IMR-90 (cell line): Measurements from ENCODE around the gene MROH2A. TPM values are rescaled to one million over a fixed set of nuclear protein-coding genes. Genes with fewer than 3 reads are reported as not detected.
A peak's percentile ranks its signal among the peaks of the same experiment; 100 is the strongest.

Source experiments
- ATAC-seq: fragments of 200-7000 bp; cut with Tn5 transposase; 2 replicates; pipeline ENCODE4 v1.9.1; 2020; ENCODE audit warnings: low read depth, mild to moderate bottlenecking, moderate library complexity
- BruUV-seq: library from RNA; stranded (reverse); fragments of 400-500 nt; replicated peaks from 2 replicates; lab custom pipeline; 2021; lab: Mats Ljungman, UMichigan
- CTCF ChIA-PET: fragments of 300-600 bp; formaldehyde crosslinking; extraction: SDS; loops from one replicate; lab custom pipeline; 2021; ENCODE audit warnings: antibody characterized with exemption; lab: Yijun Ruan, JAX
- POLR2A ChIA-PET: fragments of 300-600 bp; sonication (Branson Sonifier 250); formaldehyde crosslinking; loops from one replicate; lab custom pipeline; 2022; ENCODE audit warnings: antibody characterized with exemption; ENCODE audit not compliant: unreplicated experiment; lab: Charles Lee
- DNase-seq: peaks from one replicate; pipeline ENCODE4 v3.0.0; 2013
- H2AFZ ChIP-seq: replicated peaks from 2 replicates; pipeline ENCODE3; 2013; ENCODE audit warnings: low read length, mild to moderate bottlenecking; ENCODE audit not compliant: poor library complexity
- H2AK5ac ChIP-seq: 2 replicates; pipeline ENCODE4 v1.6.1; 2013; ENCODE audit warnings: low read depth, low read length, inconsistent platforms
- H2AK9ac ChIP-seq: replicated peaks from 2 replicates; pipeline ENCODE3; 2013; ENCODE audit warnings: mild to moderate bottlenecking, low read depth, low read length, moderate library complexity; ENCODE audit not compliant: poor library complexity
- H2BK120ac ChIP-seq: 2 replicates; pipeline ENCODE4 v1.6.1; 2013; ENCODE audit warnings: low read depth, low read length, inconsistent platforms
- H2BK15ac ChIP-seq: 3 replicates; pipeline ENCODE4 v1.6.1; 2013; ENCODE audit warnings: low read depth, low read length, inconsistent platforms
- H2BK20ac ChIP-seq: 2 replicates; pipeline ENCODE4 v1.6.1; 2013; ENCODE audit warnings: low read depth, mild to moderate bottlenecking, inconsistent platforms, low read length, moderate library complexity
- H2BK5ac ChIP-seq: 2 replicates; pipeline ENCODE4 v1.6.1; 2013; ENCODE audit warnings: mild to moderate bottlenecking, low read depth, low read length, inconsistent platforms; ENCODE audit not compliant: poor library complexity, severe bottlenecking
- H3K14ac ChIP-seq: replicated peaks from 2 replicates; pipeline ENCODE4 v1.6.1; 2013; ENCODE audit warnings: low read depth, low read length, inconsistent platforms
- H3K18ac ChIP-seq: 2 replicates; pipeline ENCODE4 v1.6.1; 2013; ENCODE audit warnings: low read depth, low read length, control low read depth
- H3K23ac ChIP-seq: 2 replicates; pipeline ENCODE4 v1.6.1; 2013; ENCODE audit warnings: low read depth, low read length, inconsistent platforms
- H3K27ac ChIP-seq: 2 replicates; pipeline ENCODE4 v1.5.1; 2013; ENCODE audit warnings: mild to moderate bottlenecking, control low read depth, low read length; ENCODE audit not compliant: insufficient read depth
- H3K27me3 ChIP-seq: 2 replicates; pipeline ENCODE4 v1.6.1; 2013; ENCODE audit warnings: low read length; ENCODE audit not compliant: control insufficient read depth, insufficient read depth
- H3K36me3 ChIP-seq: 2 replicates; pipeline ENCODE4 v1.6.1; 2013; ENCODE audit warnings: low read length, mixed read lengths; ENCODE audit not compliant: control insufficient read depth, insufficient read depth
- H3K4ac ChIP-seq: 2 replicates; pipeline ENCODE4 v1.6.1; 2013; ENCODE audit warnings: low read depth, low read length, inconsistent platforms
- H3K4me1 ChIP-seq: 2 replicates; pipeline ENCODE4 v1.6.1; 2013; ENCODE audit warnings: low read length, mixed read lengths; ENCODE audit not compliant: control insufficient read depth, insufficient read depth
- H3K4me2 ChIP-seq: 2 replicates; pipeline ENCODE4 v1.6.1; 2013; ENCODE audit warnings: low read depth, mild to moderate bottlenecking, control low read depth, low read length, moderate library complexity
- H3K4me3 ChIP-seq: 2 replicates; pipeline ENCODE4 v1.5.1; 2013; ENCODE audit warnings: low read depth, mild to moderate bottlenecking, control low read depth, low read length, moderate library complexity; ENCODE audit not compliant: insufficient read depth
- H3K56ac ChIP-seq: 2 replicates; pipeline ENCODE4 v1.6.1; 2013; ENCODE audit warnings: low read length, inconsistent platforms; ENCODE audit not compliant: insufficient read depth; ENCODE audit errors: extremely low read depth
- H3K79me1 ChIP-seq, 2 experiments: 2 replicates each; pipeline ENCODE4 v1.6.1; 2013; ENCODE audit warnings: low read length in 2 of 2, inconsistent platforms in 1 of 2, low read depth in 1 of 2
- H3K9ac ChIP-seq: 2 replicates; pipeline ENCODE4 v1.6.1; 2013; ENCODE audit warnings: low read depth, low read length, control low read depth
- H3K9me1 ChIP-seq: 2 replicates; pipeline ENCODE4 v1.6.1; 2013; ENCODE audit warnings: low read length, inconsistent platforms; ENCODE audit not compliant: insufficient read depth
- H3K9me3 ChIP-seq: 2 replicates; pipeline ENCODE4 v1.6.1; 2013; ENCODE audit warnings: low read length; ENCODE audit not compliant: control insufficient read depth, insufficient read depth
- H4K20me1 ChIP-seq: 2 replicates; pipeline ENCODE4 v1.6.1; 2013; ENCODE audit warnings: low read length, inconsistent platforms; ENCODE audit not compliant: insufficient read depth
- H4K5ac ChIP-seq: 2 replicates; pipeline ENCODE4 v1.6.1; 2013; ENCODE audit warnings: mild to moderate bottlenecking, low read depth, low read length, control low read depth
- H4K8ac ChIP-seq, 2 experiments: 2 replicates each; pipeline ENCODE4 v1.6.1; 2013; ENCODE audit warnings: low read depth in 2 of 2, low read length in 2 of 2, control low read depth in 1 of 2, inconsistent platforms in 1 of 2
- H4K91ac ChIP-seq: 2 replicates; pipeline ENCODE4 v1.6.1; 2013; ENCODE audit warnings: low read depth, low read length, inconsistent platforms; ENCODE audit not compliant: insufficient read depth
- CEBPB ChIP-seq: IDR thresholded peaks from 2 replicates; pipeline ENCODE4 v1.6.1; 2012; ENCODE audit warnings: low read depth, low read length, improper control_type of control experiment
- CHD1 ChIP-seq: IDR thresholded peaks from 2 replicates; pipeline ENCODE4 v1.6.1; 2012; ENCODE audit warnings: low read depth, low read length, improper control_type of control experiment
- CTCF ChIP-seq: conservative IDR thresholded peaks from 2 replicates; pipeline ENCODE4 v1.5.1; 2012; ENCODE audit warnings: mild to moderate bottlenecking, low read depth, low read length, improper control_type of control experiment
- ELK1 ChIP-seq: fragments of 150-350 bp; IDR thresholded peaks from 2 replicates; pipeline ENCODE4 v1.6.1; 2016; ENCODE audit warnings: low read depth, mild to moderate bottlenecking, low read length, moderate library complexity, borderline replicate concordance
- FOS ChIP-seq: fragments of 150-350 bp; IDR thresholded peaks from 2 replicates; pipeline ENCODE4 v1.6.1; 2016; ENCODE audit warnings: low read depth, low read length
- MAFK ChIP-seq: IDR thresholded peaks from 2 replicates; pipeline ENCODE4 v1.6.1; 2012; ENCODE audit warnings: low read depth, low read length, improper control_type of control experiment
- MAZ ChIP-seq: IDR thresholded peaks from 2 replicates; pipeline ENCODE4 v1.6.1; 2012; ENCODE audit warnings: low read depth, mild to moderate bottlenecking, low read length, improper control_type of control experiment, moderate library complexity, borderline replicate concordance
- MXI1 ChIP-seq: IDR thresholded peaks from 2 replicates; pipeline ENCODE4 v1.6.1; 2012; ENCODE audit warnings: low read depth, mild to moderate bottlenecking, low read length, moderate library complexity, borderline replicate concordance
- NFE2L2 ChIP-seq: fragments of 150-350 bp; IDR thresholded peaks from 2 replicates; pipeline ENCODE4 v1.6.1; 2016; ENCODE audit warnings: low read depth, mild to moderate bottlenecking, low read length
- POLR2A ChIP-seq: IDR thresholded peaks from 2 replicates; pipeline ENCODE4 v1.6.1; 2012; ENCODE audit warnings: mild to moderate bottlenecking, low read depth, low read length
- RAD21 ChIP-seq: IDR thresholded peaks from 2 replicates; pipeline ENCODE4 v1.6.1; 2012; ENCODE audit warnings: low read length, improper control_type of control experiment
- RCOR1 ChIP-seq: IDR thresholded peaks from 2 replicates; pipeline ENCODE4 v1.6.1; 2012; ENCODE audit warnings: mild to moderate bottlenecking, low read length, improper control_type of control experiment; ENCODE audit not compliant: insufficient replicate concordance
- RFX5 ChIP-seq: IDR thresholded peaks from 2 replicates; pipeline ENCODE4 v1.8.0; 2012; ENCODE audit warnings: low read depth, mild to moderate bottlenecking, low read length, moderate library complexity
- SMC3 ChIP-seq: fragments of 150-350 bp; IDR thresholded peaks from 2 replicates; pipeline ENCODE4 v1.6.1; 2016; ENCODE audit warnings: low read depth, mild to moderate bottlenecking, antibody characterized with exemption, low read length, moderate library complexity
- USF2 ChIP-seq: fragments of 150-350 bp; IDR thresholded peaks from 2 replicates; pipeline ENCODE4 v1.6.1; 2017; ENCODE audit warnings: mild to moderate bottlenecking, antibody characterized with exemption, low read length, low read depth
- WGBS, 2 experiments: methylation state at CpG; one replicate each; pipeline versions ENCODE4 v1.1.5 to v1.1.7; 2013; ENCODE audit warnings: missing lambda C conversion rate in 2 of 2; ENCODE audit not compliant: insufficient read length in 1 of 2; ENCODE audit errors: extremely low coverage in 2 of 2; 5-methylcytosine and 5-hydroxymethylcytosine counted together
- dilution Hi-C: fragments of 300-500 bp; cut with HindIII; formaldehyde crosslinking; loops from one replicate; pipeline ENCODE4 v1.14.3; 2018; ENCODE audit warnings: low sequenced_read_pairs; ENCODE audit not compliant: unreplicated experiment
- in situ Hi-C: fragments of 300-500 bp; cut with MboI; formaldehyde crosslinking; loops from 3 replicates; pipeline ENCODE4 v1.14.3; 2019; ENCODE audit warnings: low sequenced_read_pairs, inconsistent platforms, mixed read lengths
- intact Hi-C: fragments of 100-400 bp; cut with micrococcal nuclease; formaldehyde crosslinking; loops from 2 replicates; pipeline ENCODE4 v1.10.0; 2022
- polyA plus RNA-seq, 3 experiments: library from polyadenylated mRNA; depleted of rRNA; stranded (reverse); fragments of >200 nt; gene quantifications; 2 replicates each; pipeline ENCODE4 v1.2.3, GENCODE V29; 2012; ENCODE audit warnings: low replicate concordance in 1 of 3
- total RNA-seq: library from RNA; depleted of rRNA; stranded (reverse); fragments of >200 nt; gene quantifications from 2 replicates; pipeline ENCODE4 v1.2.3, GENCODE V29; 2012

The MROH2A gene
- total and polyA plus RNA-seq, 2 of the 4 experiments (the other 2 are of a cell fraction) = not detected

GRCh38 chr2:233764761-233765160, 13.4 kb upstream of the MROH2A start:
- CTCF ChIA-PET = no interaction called here
- Histone ChIP-seq H2BK15ac (peak overlapping the region; percentile 93; the same call in 1 of the 3 replicates), H3K79me1 (no peaks in the 10 kb centered on the region), H3K4me2 (peak overlapping the region; percentile 70; the same call in 1 of the 2 replicates), H4K8ac (peak overlapping the region; percentile 82 to 92), H3K36me3 (no peaks in the 10 kb centered on the region), H2BK120ac (peak overlapping the region; percentile 97), H3K27me3 (no peaks in the 10 kb centered on the region), H3K23ac (peak overlapping the region; percentile 95), H3K9me3 (no peaks in the 10 kb centered on the region), H3K18ac (peak overlapping the region; percentile 93), H3K9ac (peak overlapping the region; percentile 20; the same call in 1 of the 2 replicates), H3K9me1 (0 out of 2 replicates have a peak, but pooled peaks cover 5% of the 10 kb centered on the region), H3K14ac (peak overlapping the region; percentile 86), H2AK5ac (peak overlapping the region; percentile 83), H4K20me1 (no peaks in the 10 kb centered on the region), H4K5ac (peak overlapping the region; percentile 95), H2AFZ (peak overlapping the region; percentile 74), H4K91ac (peak overlapping the region; percentile 91), H3K4ac (peak overlapping the region; percentile 97), H2AK9ac (peak overlapping the region; percentile 46), H3K27ac (peak overlapping the region; percentile 76), H2BK20ac (peak overlapping the region; percentile 97), H3K56ac (peak overlapping the region; percentile 76), H3K4me3 (no peak overlapping the region), H3K4me1 (peaks cover 14% of the 10 kb centered on the region), H2BK5ac (peak overlapping the region; percentile 83)
- no peak for TF ChIP-seq RFX5
- TF ChIP-seq NFE2L2 = no peak
- TF ChIP-seq USF2 = no peak
- TF ChIP-seq MAFK = no peak
- TF ChIP-seq ELK1 = no peak
- no peak for TF ChIP-seq MXI1
- TF ChIP-seq FOS = no peak
- TF ChIP-seq RAD21 = no peak
- no peak for TF ChIP-seq CEBPB
- no peak for TF ChIP-seq CHD1
- TF ChIP-seq RCOR1 = no peak
- no peak for TF ChIP-seq CTCF
- no peak for TF ChIP-seq SMC3
- TF ChIP-seq MAZ = no peak
- no peak for TF ChIP-seq POLR2A
- ATAC-seq (peak; percentile 25), DNase-seq (peak; percentile 11)
- dilution Hi-C loops (no loop called here), in situ Hi-C loops (no loop called here), intact Hi-C loops (no loop called here)
- POLR2A ChIA-PET = no interaction called here
- WGBS, 2 experiments = 0% methylated on average over 1 of the region's 3 CpGs; no CpG with 5 or more reads in 1 of the 2 experiments
- BruUV-seq = no TSS peak
